ENCODE data around the gene RCAN2.

RCAN2 gene

GRCh38 chr6:46356543-46356942 is 134.7 kb downstream of the RCAN2 start:
- no peak overlapping the region for H3K4me3 ChIP-seq (ENCODE audit: control insufficient read depth, low read depth, low read length)
- DNase-seq (ENCODE audit: low read depth) = no peak
- no peak for TF ChIP-seq CTCF (IDR thresholded peaks at IDR 0.05; ENCODE audit: control insufficient read depth, insufficient read depth, low read depth, low read length, missing control alignments)

- no peak for DNase-seq (ENCODE audit: low read depth)
- no peak overlapping the region for H3K4me3 ChIP-seq (ENCODE audit: control insufficient read depth, low read depth, low read length)
- TF ChIP-seq CTCF (IDR thresholded peaks at IDR 0.05; ENCODE audit: control insufficient read depth, insufficient read depth, low read depth, low read length, missing control alignments) = no peak
Measured at GRCh38 chr6:46353528-46353927, 137.7 kb downstream of the RCAN2 start.

GRCh38 chr6:46352541-46353268 is 138.5 kb downstream of the RCAN2 start:
- DNase-seq (ENCODE audit: low read depth) = no peak
- no peak for TF ChIP-seq CTCF (IDR thresholded peaks at IDR 0.05; ENCODE audit: control insufficient read depth, insufficient read depth, low read depth, low read length, missing control alignments)
- H3K4me3 ChIP-seq (ENCODE audit: control insufficient read depth, low read depth, low read length) = no peak overlapping the region

- no peak for DNase-seq (ENCODE audit: low read depth)
- no peak overlapping the region for H3K4me3 ChIP-seq (ENCODE audit: control insufficient read depth, low read depth, low read length)
- TF ChIP-seq CTCF (IDR thresholded peaks at IDR 0.05; ENCODE audit: control insufficient read depth, insufficient read depth, low read depth, low read length, missing control alignments) = no peak
Measured at GRCh38 chr6:46350714-46351113, 140.5 kb downstream of the RCAN2 start.

GRCh38 chr6:46347669-46348068 is 143.6 kb downstream of the RCAN2 start:
- no peak for DNase-seq (ENCODE audit: low read depth)
- no peak for TF ChIP-seq CTCF (IDR thresholded peaks at IDR 0.05; ENCODE audit: control insufficient read depth, insufficient read depth, low read depth, low read length, missing control alignments)
- no peak overlapping the region for H3K4me3 ChIP-seq (ENCODE audit: control insufficient read depth, low read depth, low read length)

- TF ChIP-seq CTCF (IDR thresholded peaks at IDR 0.05; ENCODE audit: control insufficient read depth, insufficient read depth, low read depth, low read length, missing control alignments) = no peak
- H3K4me3 ChIP-seq (ENCODE audit: control insufficient read depth, low read depth, low read length) = no peak overlapping the region
- no peak for DNase-seq (ENCODE audit: low read depth)
Measured at GRCh38 chr6:46340246-46340645, 151.0 kb downstream of the RCAN2 start.
